ENCODE data around the gene TREH.
"Not testable (repeated sequence)": the region's sequence is repeated elsewhere in the genome, so short reads cannot be mapped to it uniquely, and the experiment has no call there.

TREH gene

GRCh38 chr11:118627566-118627965, 51.9 kb downstream of the TREH start:
- DNase-seq: no peak

GRCh38 chr11:118625976-118626375, 53.5 kb downstream of the TREH start:
- DNase-seq: no peak

- no peak for DNase-seq
Measured at GRCh38 chr11:118625036-118625690, 54.3 kb downstream of the TREH start.

GRCh38 chr11:118623269-118623655, 56.2 kb downstream of the TREH start:
- DNase-seq: no peak

GRCh38 chr11:118622376-118623268, 56.8 kb downstream of the TREH start:
- DNase-seq: peak; percentile 79

GRCh38 chr11:118621784-118622375, 57.6 kb downstream of the TREH start:
- DNase-seq: no peak

GRCh38 chr11:118621071-118621783, 58.2 kb downstream of the TREH start:
- peak; percentile 85 for DNase-seq

- DNase-seq: no peak
Measured at GRCh38 chr11:118620529-118621070, 58.9 kb downstream of the TREH start.

- no peak for DNase-seq
Measured at GRCh38 chr11:118619444-118620197, 59.8 kb downstream of the TREH start.

GRCh38 chr11:118618991-118619375, 60.5 kb downstream of the TREH start:
- no peak for DNase-seq

GRCh38 chr11:118618115-118618990, 61.1 kb downstream of the TREH start:
- DNase-seq: peak; percentile 63

GRCh38 chr11:118615976-118616371, 63.5 kb downstream of the TREH start:
- DNase-seq: peak; percentile 43

GRCh38 chr11:118615282-118615975, 64.0 kb downstream of the TREH start:
- peak; percentile 45 for DNase-seq

- no peak for DNase-seq
Measured at GRCh38 chr11:118614511-118614910, 64.9 kb downstream of the TREH start.

- DNase-seq: no peak
Measured at GRCh38 chr11:118612378-118612777, 67.1 kb downstream of the TREH start.

GRCh38 chr11:118611433-118611795, 68.0 kb downstream of the TREH start:
- not testable (repeated sequence) for DNase-seq

GRCh38 chr11:118610773-118611432, 68.5 kb downstream of the TREH start:
- peak; percentile 82 for DNase-seq

- DNase-seq: peak; percentile 59
Measured at GRCh38 chr11:118610225-118610772, 69.2 kb downstream of the TREH start.

GRCh38 chr11:118609380-118610224, 69.8 kb downstream of the TREH start:
- peak; percentile 74 for DNase-seq

Measured in retina (tissue), 1 donor.